Fibroblast of skin of right biceps (primary cell): ENCODE measurements around the gene TRNAU1AP.
"Not testable (repeated sequence)": the region's sequence is repeated elsewhere in the genome, so short reads cannot be mapped to it uniquely, and the experiment has no call there.

Source experiments
- DNase-seq: peaks from one replicate; pipeline ENCODE4 v3.0.0-alpha.2; 2013

The TRNAU1AP gene

DNA sequence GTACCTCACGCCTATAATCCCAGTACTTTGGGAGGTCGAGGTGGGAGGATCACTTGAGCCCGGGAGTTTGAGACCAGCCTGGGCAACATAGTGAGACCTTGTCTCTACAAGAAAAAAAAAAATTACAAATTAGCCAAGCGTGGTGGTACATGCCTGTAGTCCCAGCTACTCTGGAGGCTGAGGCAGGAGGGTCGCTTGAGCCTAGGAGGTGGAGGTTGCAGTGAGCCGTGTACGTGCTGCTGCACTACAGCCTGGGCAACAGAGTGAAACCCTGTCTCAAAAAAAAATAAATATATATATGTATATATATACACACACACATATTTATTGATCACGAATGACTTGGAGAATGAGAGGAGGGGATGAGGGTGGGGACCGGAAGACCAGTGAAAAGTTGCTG, 30.3 kb upstream of the TRNAU1AP start:
- not testable (repeated sequence) for DNase-seq

DNA sequence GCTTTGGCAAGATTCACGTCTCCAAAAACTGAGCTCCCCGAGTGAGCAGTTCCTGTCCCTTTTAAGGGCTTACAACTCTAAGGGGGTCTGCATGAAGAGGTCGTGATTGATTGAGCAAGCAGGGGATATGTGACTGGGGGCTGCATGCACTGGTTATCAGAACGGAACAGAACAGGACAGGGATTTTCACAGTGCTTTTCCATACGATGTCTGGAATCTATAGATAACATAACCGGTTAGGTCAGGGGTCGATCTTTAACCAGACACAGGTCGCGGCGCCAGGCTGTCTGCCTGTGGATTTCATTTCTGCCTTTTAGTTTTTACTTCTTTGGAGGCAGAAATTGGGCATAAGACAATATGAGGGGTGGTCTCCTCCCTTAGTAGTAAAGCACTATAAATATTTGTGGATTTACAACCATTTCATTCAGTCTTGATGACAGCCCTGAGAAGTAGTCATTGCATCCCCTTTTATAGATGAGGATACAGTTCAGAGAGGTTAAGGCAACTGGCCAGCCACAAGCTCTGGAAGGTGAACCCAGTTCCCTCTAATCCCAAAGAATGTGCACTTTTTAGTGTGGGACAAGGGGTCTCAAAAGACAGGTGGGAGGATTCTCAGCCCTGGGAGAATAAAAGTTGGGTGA, 27.8 kb upstream of the TRNAU1AP start:
- not testable (repeated sequence) for DNase-seq

DNA sequence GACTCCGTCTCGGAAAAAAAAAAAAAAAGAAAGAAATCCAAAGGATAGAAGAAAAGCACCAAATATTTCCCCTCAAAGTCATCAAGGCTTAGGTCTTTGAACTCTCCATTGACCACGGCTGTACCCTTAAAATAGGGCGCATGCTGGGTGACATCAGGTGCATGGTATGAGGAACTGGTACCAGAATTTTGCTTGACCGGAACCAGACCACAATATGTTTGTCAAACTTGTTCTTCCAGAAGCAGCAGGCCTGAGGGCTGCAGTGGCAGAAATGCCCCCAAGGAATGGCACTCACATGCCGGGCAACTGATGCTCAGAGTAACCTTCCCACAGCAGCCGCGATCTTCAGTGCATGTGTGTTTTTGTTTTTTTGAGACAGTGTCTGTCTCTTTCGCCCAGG, 26.0 kb upstream of the TRNAU1AP start:
- peak; percentile 25 for DNase-seq

DNA sequence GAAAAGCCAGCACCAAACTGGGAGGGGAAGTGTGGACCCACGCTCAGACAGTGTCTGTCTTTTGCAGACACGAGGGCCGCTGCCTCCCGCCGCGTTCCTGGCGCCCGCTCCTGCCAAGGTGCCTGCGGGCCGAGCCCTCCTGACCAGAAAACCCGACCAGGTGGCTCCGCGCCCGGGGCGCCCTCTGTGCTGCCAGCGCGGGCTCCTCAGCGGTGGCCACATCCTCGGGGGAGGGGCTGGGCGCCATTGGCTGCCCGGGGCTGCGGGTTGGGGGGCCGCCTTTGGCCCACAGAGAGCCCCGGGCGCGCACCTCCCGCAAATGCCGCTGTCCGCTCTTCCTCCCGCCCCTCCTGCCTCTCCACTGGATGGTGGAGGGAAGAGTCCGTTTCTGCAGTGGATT, 22.4 kb upstream of the TRNAU1AP start:
- DNase-seq, result no peak

DNA sequence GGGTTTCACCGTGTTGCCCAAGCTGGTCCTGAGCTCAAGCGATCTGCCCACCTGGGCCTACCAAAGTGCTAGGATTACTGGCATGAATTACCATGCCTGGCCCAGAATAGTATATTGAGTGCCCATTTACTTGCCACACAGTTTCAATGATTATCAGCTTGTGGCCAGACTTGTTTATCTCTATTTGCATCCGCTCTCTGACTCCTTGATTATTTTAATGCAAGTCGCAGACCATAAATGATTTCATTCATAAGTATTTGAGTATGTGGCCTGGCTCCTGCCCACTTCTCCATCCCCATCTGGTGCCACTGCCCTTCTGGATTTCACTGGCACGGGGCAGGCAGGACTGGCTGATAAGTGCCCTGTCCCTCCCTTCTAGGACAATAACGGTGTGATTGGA, 18.2 kb upstream of the TRNAU1AP start:
- no peak for DNase-seq

DNA sequence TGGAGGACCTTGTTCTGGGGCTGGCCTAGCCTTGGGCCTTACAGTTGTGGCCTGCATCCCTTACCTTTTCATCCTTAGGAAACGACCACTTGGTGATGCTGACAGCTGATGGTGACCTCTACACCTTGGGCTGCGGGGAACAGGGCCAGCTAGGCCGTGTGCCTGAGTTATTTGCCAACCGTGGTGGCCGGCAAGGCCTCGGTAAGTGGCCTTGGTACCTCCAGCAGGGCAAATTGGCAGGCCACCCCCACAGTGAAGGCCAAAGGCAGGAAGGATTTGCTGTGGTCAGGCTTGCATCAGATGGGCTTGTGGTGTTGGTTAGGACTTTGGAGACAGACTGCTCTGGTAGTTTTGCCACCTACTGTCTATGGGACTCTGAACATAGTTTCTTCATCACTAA, 17.7 kb upstream of the TRNAU1AP start:
- DNase-seq, result no peak

DNA sequence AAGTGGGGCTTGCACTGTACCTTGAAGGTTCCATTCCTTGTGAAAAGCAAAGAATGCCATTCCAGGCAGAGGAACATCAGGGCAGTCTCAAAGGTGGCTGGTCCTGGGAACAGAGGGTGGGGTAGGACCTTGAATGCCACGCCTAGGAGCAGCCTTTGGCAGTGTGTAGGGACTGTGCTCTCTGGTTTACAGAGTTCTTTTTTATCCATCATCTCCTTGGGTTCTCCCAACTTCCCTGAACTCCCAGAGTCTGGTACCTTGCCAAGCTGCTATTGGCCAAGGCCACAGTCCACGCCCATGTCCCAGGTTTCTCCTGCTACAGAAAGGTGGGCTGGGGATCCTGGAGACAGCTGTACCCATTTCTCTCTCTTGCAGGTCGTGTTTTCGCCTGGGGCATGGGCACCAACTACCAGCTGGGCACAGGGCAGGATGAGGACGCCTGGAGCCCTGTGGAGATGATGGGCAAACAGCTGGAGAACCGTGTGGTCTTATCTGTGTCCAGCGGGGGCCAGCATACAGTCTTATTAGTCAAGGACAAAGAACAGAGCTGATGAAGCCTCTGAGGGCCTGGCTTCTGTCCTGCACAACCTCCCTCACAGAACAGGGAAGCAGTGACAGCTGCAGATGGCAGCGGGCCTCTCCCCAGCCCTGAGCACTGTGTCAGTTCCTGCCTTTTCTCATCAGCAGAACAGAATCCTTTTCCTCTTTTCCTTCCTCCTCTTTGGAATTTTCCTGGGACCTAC, 15.3 kb upstream of the TRNAU1AP start:
- DNase-seq, result no peak

DNA sequence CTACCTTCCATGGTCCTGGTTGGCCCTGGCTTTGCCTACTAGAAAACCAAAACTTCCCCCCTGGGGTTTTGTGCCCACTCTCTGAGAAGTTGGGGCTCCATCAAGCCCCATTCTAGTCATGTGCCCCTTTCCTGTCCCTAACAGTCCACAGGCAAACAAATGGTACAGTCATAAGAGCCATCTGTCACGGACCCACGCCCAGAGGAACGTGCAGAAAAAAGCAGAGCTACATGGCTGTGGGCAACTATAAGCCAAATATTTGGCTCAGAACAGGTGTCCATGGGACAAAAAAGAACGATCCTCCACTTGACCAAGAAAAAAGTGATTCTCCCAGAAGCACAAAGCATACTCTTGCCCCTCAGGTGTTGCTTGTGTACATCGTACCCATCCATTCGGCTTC, 14.6 kb upstream of the TRNAU1AP start:
- DNase-seq, result no peak

DNA sequence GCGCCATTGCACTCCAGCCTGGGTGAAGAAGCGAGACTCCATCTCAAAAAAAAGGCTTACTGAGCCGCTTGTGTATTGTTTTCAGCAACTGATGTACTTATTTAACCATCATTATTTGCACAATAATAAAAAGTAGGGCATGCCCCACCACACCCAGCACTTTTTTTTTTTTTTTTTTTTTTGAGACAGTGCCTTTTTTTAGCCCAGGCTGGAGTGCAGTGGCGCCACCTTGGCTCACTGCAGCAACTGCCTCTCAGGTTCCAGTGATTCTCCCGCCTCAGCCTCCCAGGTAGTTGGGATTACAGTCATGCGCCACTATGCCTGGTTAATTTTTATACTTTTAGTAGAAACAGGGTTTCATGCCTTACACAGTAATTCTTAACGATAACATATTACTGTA, 12.2 kb upstream of the TRNAU1AP start:
- DNase-seq, result no peak

DNA sequence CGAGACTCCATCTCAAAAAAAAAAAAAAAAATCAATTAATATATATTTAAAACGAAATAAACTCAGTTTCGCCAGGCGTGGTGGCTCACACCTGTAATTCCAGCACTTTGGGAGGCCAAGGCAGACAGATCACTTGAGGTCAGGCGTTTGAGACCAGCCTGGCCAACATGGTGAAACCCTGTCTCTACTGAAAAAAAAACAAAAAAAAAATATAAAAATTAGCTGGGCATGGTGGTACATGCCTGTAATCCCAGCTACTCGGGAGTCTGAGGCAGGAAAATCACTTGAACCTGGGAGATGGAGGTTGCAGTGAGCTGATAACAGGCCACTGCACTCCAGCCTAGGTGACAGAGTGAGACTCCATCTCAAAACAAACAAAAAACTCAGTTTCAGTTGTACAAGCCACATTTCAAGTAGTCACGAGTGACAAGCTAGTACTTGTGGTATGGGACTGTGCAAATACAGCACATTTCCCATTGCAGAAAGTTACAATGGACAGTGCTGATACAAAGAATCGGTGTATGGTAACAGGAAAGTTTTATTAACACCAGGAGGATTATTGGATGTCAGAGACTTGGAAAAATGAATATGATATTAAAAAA, 11.4 kb upstream of the TRNAU1AP start:
- DNase-seq, result not testable (repeated sequence)

DNA sequence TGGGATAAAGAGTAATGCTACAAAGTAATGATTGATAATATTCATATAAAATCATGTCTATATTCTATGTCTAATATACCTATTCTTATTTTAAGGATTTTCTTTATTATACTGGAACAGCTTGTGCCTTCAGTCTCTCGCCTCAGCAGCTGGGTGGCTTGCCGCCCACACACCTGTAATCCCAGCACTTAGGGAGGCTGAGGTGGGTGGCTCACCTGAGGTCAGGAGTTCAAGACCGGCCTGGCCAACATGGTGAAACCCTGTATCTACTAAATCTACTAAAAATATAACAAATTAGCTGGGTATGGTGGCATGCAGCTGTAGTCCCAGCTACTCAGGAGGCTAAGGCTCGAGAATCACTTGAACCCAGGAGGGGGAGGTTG, 7.6 kb upstream of the TRNAU1AP start:
- DNase-seq, result no peak

DNA sequence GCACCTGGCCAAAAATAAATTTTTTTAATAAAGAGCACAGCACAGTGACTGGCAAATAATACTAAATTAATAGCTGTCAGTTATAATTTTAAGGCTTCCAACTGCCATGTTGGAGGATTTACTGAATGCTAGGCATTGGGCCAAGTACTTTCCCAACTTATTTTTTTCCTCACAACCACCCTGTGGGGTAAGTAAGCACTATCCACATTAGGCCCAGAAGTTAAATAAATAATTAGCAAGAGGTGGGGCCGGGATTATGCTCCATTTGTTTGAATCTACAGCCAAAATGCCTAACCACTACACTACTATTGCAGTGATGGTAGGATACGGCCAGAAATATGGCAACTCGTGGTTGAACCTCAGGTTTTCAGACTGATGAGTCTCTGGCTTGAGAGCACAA, 4.6 kb upstream of the TRNAU1AP start:
- DNase-seq, result no peak

DNA sequence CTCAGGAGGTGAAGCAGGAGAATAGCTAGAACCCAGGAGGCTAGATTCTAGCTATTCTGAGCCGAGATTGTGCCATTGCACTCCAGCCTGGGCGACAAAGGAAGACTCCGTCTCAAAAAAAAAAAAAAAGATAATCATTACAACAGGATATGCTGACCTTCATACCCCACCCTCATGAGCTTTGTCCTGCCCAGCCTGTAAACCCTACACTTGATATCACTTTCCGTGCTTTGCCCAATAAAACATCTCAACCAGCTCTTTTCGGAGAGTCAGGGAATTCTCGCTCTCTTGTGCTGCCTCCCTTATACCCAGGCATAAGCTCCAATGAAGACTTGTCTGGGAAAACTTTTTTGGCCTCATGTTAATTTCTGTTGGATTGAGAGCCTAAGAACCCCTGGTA, 1.5 kb upstream of the TRNAU1AP start:
- DNase-seq, result no peak

DNA sequence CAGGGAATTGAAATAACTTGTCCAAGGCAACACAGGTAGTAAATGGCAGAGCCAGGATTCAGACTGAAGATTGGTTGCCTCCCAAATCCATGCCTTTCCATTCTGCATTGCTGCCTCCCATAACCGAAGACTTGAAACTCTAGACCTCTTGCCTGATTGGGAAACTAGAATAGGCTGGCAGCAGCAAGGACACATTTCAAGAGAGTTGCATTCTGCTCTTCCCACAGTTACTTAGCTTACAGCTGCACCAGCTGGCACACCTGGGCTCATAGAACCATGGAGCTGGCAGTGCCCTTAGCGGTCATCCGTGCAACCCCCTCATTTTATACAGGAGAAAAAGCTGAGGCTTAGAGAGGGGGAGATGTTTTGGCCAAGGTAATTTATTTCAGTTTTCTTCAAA, 8.0 kb downstream of the TRNAU1AP start:
- no peak for DNase-seq

DNA sequence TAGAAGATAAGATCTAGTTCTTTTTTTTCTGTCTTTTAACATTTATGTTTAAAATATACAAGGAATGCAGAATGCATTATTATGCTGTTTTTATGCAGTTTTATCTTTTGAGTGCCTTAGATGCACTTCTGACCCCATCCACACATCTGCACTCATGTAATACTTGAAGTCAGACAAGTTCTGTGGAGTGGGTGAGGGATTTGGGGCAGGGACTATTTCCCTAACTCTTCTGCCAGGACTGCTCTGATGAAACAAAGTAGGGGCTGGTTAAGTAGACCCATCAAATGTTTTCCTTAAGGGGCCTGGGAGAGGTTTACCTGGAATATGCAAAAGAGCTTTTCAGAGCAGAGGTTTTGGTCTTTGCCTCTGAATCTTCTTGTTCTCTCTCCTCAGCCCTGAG, 11.4 kb downstream of the TRNAU1AP start:
- DNase-seq, result no peak

DNA sequence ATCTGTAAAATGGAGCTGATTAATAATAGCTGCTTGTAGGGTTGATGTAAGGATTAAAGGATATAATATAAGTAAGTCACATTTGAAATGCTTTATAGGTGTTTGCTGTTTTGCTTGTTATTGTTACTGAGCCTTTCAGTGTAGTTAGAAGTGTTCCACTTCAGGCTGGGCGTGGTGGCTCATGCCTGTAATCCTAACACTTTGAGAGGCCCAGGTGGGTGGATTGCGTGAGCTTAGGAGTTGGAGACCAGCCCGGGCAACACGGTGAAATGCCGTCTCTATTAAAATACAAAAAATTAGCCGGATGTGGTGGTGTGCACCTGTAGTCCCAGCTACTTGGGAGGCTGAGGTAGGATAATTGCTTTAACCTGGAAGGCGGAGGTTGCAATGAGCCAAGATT, 12.2 kb downstream of the TRNAU1AP start:
- no peak for DNase-seq

DNA sequence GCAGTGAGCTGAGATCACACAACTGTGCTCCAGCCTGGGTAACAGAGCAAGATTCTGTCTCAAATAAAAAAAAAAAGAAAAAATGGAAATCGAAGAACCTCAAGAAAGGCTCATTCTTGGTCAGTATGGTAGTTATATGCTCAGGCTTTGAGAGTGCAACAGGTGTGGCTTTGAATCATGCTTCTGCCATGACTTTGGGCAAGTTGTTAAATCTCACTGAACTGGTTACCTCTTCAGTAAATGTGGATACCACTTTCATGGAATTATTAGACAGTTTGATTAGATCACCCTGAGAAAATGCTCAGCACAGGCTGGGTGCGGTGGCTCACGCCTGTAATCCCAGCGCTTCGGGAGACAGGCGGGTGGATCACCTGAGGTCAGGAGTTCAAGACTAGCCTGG, 12.8 kb downstream of the TRNAU1AP start:
- DNase-seq, result no peak

DNA sequence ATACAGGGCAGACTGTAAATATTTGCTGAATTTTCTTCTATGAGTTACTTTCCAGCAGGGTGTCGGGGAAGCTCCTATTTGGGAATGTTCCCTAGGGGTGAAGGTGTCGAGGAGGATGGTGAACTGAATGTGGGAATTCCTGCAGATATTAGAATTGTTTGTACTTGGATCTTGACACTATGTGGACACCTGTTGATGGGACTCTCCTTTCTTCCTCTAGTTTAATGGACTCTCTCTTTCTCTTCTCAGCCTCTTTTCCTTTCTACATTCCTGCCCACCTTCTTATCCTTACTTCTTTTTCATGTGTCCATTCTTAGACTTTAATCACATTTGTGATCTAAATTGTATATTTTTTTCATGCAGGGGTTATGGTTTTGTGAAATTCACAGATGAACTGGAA, 14.0 kb downstream of the TRNAU1AP start:
- no peak for DNase-seq

DNA sequence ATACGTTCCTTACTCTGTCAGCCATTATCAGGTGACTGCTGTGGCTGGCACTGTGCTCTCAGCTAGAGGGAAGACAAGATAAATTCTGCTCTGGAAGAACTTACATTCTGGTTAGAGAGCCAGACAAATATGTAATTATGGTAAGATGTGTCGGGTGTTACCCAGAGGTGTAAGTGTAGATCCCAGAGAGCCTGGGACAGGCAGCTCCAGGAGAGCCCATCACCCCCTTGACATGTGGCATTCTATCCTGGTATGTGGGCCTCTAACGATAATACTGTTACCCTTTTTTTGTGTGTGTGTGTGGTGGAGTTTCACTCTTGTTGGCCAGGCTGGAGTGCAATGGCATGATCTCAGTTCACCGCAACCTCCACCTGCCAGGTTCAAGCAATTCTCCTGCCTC, 19.0 kb downstream of the TRNAU1AP start:
- no peak for DNase-seq

DNA sequence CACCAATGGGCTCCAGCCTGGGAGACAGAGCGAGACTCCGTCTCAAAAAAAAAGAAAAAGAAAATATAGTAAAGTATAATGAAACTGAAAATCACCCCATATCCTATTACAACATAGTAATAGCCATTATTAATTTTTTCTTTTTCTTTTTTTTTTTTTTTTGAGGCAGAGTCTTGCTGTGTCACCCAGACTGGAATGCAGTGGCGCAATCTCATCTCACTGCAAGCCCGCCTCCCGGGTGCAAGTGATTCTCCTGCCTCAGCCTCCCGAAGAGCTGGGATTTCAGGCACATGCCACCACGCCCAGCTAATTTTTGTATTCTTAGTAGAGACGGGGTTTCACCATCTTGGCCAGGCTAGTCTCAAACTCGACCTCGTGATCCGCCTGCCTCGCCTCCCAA, 20.0 kb downstream of the TRNAU1AP start:
- peak; percentile 65 for DNase-seq

DNA sequence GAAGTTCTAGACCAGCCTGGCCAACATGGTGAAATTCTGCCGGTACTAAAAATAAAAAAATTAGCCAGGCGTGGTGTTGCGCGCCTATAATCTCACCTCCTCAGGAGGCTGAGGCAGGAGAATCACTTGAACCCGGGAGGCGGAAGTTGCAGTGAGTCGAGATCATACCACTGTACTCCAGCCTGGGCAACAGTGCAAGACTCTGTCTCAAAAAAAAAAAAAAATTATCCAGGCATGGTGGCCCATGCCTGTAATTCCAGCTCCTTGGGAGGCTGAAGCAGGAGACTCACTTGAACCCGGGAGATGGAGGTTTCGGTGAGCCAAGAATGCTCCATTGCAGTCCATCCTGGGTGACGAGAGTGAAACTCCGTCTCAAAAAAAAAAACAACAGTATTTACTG, 20.7 kb downstream of the TRNAU1AP start:
- DNase-seq, result no peak

DNA sequence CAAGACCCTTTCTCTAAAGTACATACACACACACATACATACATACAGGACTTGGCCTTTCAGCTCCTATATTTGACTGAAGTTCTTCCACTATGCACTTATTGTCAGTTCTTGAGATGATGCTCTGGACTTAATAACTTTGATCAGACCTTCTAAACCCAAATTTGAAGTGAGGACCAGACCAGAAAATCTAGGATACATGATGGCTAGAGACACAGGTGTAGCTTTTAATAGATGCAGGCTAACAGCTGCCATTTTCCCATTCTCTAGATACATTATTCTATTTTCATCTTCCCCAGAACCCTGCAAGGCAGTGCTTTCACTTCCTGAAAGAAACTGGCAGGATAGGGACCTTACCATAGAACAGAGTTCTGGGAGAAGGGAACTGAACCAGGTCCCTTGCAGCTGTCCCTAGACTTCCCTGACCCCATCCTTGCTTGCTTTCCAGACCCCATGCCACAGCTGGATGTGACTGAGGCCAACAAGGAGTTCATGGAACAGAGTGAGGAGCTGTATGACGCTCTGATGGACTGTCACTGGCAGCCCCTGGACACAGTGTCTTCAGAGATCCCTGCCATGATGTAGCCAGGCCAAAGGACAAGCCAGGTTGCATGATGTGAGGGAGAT, 24.3 kb downstream of the TRNAU1AP start:
- no peak for DNase-seq

DNA sequence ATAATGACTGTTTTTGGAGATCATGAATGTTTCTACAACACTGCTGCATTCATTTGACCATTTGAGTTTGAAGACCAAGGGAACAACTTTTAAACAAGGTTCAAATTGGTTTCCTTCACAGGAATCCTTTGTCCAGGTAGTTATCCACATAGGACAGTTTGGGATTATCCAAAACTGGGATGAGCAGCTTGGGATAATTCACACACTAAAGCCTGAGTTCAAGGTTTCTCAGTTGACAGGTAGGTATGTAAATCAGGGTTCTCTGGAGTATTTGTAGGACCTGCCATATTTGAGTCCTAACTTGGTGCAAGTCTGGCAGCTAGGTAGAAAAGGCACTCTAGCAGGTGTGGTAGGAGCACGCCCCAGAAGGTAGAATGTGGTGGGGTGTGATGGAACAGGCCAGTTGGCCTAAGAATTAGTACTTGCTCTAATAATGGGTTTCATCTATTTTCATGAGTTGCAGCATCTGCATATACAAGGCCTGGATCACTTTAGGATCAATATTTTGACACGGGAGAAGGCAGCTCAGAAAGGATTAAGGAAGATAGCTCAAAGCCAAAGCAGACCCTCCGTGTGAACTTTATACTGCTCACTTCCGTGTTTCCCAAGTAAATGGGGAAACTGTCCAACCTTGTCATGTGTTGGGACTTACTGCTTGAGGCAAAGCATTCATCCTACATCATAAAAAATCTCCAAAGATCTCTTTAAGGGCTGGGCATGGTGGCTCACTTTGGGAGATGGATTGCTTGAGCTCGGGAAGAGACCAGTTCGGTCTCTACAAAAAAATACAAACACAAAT, 25.1 kb downstream of the TRNAU1AP start:
- DNase-seq, result no peak
